Measurements from ENCODE around the gene CNTNAP3.
"Not testable (repeated sequence)": the region's sequence is repeated elsewhere in the genome, so short reads cannot be mapped to it uniquely, and the experiment has no call there.

DNA sequence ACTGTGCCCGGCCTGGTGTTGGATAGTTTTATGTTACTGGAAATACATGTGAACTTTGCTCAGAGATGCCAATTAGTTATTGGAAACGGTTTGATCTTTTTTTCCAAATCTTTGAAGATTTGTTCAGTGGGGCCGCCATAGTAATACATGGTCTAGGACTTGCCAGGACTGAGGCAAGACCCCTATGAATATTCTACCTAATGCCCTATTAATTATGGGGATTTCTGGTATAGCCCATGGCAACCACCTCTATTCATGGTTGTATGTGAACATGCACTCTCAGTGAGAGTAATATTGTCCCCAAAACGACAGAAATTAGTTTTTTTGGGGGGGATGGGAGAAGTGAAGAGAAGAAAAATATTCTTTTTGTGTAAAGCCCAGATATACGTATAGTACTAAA, 220.3 kb downstream of the CNTNAP3 start:
- TF ChIP-seq, protein P1, sequence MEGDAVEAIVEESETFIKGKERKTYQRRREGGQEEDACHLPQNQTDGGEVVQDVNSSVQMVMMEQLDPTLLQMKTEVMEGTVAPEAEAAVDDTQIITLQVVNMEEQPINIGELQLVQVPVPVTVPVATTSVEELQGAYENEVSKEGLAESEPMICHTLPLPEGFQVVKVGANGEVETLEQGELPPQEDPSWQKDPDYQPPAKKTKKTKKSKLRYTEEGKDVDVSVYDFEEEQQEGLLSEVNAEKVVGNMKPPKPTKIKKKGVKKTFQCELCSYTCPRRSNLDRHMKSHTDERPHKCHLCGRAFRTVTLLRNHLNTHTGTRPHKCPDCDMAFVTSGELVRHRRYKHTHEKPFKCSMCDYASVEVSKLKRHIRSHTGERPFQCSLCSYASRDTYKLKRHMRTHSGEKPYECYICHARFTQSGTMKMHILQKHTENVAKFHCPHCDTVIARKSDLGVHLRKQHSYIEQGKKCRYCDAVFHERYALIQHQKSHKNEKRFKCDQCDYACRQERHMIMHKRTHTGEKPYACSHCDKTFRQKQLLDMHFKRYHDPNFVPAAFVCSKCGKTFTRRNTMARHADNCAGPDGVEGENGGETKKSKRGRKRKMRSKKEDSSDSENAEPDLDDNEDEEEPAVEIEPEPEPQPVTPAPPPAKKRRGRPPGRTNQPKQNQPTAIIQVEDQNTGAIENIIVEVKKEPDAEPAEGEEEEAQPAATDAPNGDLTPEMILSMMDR (conservative IDR thresholded peaks at IDR 0.05): not testable (repeated sequence)
- TF ChIP-seq ZFX (IDR thresholded peaks at IDR 0.05): not testable (repeated sequence)

Measured in C4-2B (cell line).